HuH-7 (cell line): ENCODE results near the gene MBNL2.

Experiments used
- DNase-seq: peaks from one replicate; pipeline ENCODE4 v3.0.0; 2011; ENCODE audit warnings: low spot score

The MBNL2 gene

GRCh38 chr13:97212004-97212403 lies 10.1 kb upstream of the MBNL2 start:
- DNase-seq, result no peak

DNA sequence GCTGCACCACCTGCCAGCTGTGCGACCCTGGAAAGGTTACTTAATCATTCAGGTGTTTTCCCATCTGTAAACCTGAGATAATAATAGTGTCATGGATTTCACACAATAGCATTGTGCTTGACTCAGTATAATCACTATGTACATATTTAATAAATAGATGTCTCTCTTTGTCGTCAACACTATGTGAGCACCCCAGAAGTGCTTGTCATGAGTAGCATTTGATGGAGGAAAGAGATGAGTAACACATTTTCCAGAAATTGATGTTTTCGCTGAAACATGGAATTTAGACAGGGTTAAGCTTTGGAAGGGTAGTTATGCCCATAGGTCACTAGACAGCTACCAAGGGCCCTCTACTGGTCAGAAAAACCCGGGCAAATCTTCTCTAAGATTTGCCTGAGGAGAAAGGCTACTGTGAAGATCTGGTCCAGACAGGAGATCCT lies 9.5 kb upstream of the MBNL2 start:
- no peak for DNase-seq

- DNase-seq, result no peak
These were observed 7.2 kb upstream of the MBNL2 start for GRCh38 chr13:97214921-97215320.

- DNase-seq, result no peak
These were observed 6.8 kb upstream of the MBNL2 start for GRCh38 chr13:97215325-97215724.

- DNase-seq, result no peak
These were observed 2.9 kb upstream of the MBNL2 start for GRCh38 chr13:97219226-97219625.

DNA sequence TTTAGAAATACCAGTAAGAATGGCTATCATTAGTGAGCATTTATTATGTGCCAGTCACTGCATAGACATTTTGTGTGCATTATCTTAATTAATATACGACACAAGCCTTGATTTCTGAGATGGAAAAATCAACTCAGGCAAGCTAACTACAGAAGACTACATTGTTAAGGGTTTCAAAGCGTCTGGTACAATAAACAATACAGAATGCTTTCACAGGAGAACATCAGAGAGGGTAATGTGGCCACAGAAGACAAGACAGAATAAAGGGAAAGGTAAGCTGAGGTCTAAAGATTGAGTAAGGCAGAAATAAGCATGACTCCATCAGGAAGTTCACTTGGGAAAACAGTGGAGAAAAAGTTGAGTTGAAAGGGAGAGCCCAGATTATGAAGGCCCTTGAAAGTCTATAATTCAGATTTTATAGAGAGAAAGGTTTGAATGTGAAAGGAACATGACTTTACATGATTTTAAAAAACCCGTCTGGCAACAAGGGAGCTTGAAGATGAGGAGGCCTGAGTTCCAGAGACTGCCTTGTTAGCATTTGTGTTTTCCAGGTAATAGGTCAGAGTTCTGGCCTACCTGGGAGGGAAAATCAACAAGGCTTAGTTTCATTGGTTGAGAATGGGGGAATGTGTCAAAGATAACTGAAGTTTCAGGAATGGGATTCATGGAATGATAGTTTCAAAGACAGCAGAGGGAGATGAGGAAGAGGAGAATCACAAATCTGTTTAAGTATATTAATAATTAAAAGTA lies 1.8 kb upstream of the MBNL2 start:
- DNase-seq, result no peak

DNA sequence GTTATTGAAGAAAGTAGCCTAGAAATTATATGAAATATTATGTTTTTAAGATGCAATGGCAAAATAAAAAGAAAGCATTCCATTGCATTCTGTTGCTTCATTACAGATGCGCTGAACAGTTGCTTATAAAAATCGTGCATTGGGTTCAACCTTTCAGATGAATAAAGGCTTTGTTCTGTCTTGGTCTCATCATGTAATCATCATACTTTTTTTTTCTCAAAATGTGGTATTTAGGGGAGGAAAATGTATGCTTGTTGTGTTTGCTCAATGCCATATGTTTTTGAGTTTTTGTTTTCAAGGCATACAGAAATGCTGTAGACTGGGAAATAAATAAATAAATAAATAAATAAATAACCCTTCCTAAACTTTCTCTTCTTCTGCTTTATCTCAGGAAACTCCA lies 1.1 kb upstream of the MBNL2 start:
- DNase-seq, result no peak

GRCh38 chr13:97221466-97221865 lies 667 bp upstream of the MBNL2 start:
- DNase-seq, result no peak

DNA sequence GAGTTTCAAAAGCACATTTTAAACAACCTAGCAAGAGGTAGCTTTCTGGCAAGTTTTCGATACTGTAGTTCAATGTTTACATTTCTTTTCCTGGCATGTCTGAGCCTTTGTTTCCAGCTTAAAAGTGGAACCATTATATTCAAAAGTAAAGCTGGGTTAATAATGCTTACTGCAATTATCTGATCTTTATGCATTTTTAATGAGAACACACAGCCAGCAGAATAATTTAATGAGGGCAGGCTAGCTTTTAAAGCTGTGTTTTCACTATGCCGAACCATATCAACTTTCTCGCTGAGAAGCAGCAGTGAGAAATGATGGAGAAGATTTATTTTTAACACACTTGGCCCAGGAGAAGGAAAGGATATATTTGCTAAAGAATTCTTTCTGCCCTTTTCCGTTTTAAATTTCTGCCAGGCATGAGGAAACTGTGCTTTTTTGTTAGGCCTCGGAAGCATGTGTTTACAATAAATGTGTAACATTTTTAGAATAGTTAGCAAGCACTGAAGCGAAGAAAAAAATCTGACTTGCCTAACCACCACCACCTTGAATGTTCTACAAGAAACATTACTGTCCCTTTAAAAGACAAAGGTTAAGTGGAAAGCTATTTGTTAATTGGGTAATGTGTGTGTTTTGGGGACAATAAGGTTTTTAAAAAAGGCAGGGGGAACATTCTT lies 1.0 kb downstream of the MBNL2 start:
- no peak for DNase-seq

DNA sequence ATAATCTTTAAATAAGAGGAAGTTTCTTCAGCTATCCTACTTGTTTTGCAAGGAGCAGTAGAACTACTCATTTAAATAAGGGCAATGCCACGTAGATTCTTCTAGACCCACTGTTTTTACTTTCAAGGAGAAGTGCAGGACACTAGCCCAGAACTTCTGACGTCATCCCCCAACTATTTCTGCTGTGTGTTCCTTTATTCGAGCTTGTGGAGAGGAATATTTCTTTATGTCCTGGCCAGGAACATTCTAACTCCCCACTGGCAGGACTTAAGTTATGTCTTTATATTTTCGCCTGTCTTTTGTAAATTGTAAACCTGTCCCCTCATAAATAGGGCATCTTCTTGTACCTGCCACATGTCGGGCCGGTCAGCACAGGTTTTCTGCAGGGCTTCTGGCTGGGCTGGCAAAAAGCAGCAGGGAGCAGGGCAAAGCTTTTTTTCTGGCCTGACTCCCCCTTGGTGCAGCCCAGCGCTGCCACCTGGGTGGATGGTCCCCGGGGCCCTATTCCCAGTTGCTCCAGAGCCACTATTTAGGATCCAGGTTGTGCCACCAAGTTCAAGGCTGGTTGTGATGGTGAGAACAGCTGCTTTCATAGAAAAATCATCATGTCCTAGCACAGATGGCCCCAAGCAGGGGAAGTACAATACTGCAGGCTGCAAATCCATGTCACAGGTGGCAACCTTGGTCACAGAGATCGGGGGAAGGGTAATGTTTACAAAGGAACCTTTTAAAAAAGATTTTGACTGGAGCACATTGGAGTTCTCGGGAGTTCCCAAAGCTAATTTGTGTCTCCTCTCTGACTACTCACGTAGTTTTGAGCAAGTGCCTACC lies 1.8 kb downstream of the MBNL2 start:
- DNase-seq, result no peak

GRCh38 chr13:97224544-97225300 lies 2.6 kb downstream of the MBNL2 start:
- no peak for DNase-seq

DNA sequence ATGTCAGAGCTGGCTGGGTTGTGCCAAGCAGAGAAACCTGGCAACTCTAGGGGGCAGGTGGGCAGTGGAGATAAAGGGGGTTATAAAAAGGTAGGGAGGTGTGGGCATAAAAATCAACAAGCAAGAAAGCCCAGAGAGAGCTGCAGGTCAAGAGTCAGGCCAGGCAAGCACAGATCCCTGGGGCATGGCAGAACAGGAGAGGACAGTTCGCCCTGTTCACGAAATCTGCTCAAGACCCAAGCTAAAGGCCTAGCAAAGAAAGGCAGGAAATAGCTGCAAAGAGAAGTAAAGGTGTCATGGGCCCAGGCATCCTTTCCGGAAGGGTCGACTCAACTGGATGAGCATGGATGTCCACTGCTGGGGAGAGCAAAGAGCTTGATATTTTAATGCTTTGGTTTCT lies 3.4 kb downstream of the MBNL2 start:
- DNase-seq, result no peak

GRCh38 chr13:97226013-97226412 lies 3.9 kb downstream of the MBNL2 start:
- no peak for DNase-seq

DNA sequence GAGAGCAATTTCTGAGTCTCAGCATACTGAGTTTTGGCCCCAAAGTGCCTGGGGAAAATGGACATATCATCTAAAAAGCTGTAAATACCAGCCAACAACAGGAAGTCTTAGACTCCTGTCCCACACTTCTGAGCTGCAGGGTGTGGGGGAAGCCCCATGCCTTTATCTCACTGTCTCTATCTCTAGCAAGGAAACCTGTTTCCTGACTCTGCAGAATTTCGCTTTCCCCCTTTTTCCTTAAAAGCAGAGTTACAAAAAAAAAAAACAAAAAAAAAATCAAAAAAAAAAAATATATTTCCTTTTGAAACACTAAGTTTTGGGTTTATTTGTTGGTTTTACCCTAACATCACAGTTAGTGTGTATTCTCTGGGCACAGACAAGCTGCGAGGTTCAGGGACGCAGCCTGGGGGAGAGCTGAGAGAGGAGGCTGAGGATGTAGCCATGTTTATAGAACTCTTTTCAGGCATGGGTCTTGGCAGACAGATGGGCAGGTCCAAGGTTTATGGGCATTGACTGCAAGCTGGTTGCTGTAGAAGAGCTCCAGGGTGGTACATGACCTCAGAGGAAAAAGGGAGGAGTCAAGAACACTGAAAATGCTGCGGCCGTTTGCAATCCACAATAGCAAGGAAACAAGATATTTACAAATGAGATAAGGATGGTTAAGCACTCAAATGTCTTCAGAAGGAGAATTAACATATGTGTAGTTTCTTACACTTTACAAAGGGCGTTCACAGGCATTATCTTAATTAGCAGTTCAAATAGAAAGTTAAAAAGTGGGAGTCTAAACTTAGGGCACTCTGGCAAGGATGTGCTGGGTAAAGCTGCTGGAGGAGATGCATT lies 4.9 kb downstream of the MBNL2 start:
- no peak for DNase-seq

- DNase-seq, result no peak
These were observed 6.9 kb downstream of the MBNL2 start for GRCh38 chr13:97228850-97229521.

GRCh38 chr13:97229699-97230098 lies 7.6 kb downstream of the MBNL2 start:
- DNase-seq, result no peak

GRCh38 chr13:97231118-97231828 lies 9.1 kb downstream of the MBNL2 start:
- DNase-seq, result no peak

- DNase-seq, result no peak
These were observed 9.7 kb downstream of the MBNL2 start for GRCh38 chr13:97231829-97232196.

DNA sequence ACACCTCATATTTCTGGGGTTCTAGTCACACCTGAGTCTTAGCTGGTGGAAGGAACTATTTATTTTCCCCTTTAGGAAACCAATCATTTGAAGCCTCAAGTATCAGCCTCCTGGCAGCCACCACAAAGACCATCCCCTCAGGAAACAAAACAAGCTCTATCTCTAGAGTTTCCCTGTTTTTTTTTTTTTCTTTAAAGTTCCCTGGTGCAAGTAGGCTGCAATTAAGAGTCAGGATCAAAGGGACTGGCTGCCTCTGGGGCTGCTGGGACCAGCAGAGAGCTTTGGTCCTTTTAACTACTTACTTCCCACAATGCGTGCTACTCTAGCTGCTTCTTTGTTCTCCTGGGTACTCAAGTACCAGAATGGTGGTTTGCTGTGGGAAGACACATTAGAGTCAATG lies 11.4 kb downstream of the MBNL2 start:
- DNase-seq, result no peak

DNA sequence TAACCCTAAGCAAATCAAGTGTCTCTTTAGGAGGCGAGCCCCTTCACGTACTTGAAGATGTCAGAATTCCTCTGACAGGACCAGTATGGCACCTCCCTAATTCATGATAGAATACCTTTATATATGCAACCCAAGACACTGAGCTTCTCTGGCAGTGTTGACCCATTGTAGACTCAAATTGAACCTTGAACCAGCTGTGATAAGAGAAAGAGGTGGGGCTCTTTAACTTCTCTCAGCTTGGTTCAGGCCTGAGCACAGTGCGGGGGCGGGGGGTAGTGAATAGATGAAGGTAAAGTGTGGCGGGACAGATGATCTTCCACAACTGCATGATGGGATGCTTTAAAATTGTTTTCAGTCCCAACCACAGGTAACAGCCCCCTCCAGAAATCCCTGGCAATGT lies 12.1 kb downstream of the MBNL2 start:
- no peak for DNase-seq
